Natural killer cell (primary cell): Measurements from ENCODE around the gene GPC4. TPM values are rescaled to one million over a fixed set of nuclear protein-coding genes. Genes with fewer than 3 reads are reported as not detected.

Source experiments
- ATAC-seq, 3 donors: fragments of 150-1000 bp in 2 of 3; fragments of 200-7000 bp in 1 of 3; cut with Tn5 transposase; 1 replicate in 1 of 3; 2 replicates in 2 of 3; pipeline ENCODE4 v1.10.0; 2021; ENCODE audit warnings: mild to moderate bottlenecking in 2 of 3, moderate library complexity in 2 of 3
- DNase-seq, 2 donors: peaks; one replicate each; pipeline versions ENCODE4 v3.0.0 to v3.0.0-alpha.2; 2013 to 2021; ENCODE audit warnings: mixed read lengths in 1 of 2
- H3K27ac ChIP-seq: one replicate; pipeline ENCODE4 v1.5.1; 2013; ENCODE audit warnings: mild to moderate bottlenecking, low read length
- H3K27me3 ChIP-seq: one replicate; pipeline ENCODE4 v1.6.1; 2013; ENCODE audit warnings: low read length; ENCODE audit not compliant: control insufficient read depth, insufficient read depth
- H3K36me3 ChIP-seq: one replicate; pipeline ENCODE4 v1.6.1; 2013; ENCODE audit warnings: low read length; ENCODE audit not compliant: control insufficient read depth, insufficient read depth
- H3K4me1 ChIP-seq: one replicate; pipeline ENCODE4 v1.6.1; 2013; ENCODE audit warnings: low read length; ENCODE audit not compliant: control insufficient read depth, insufficient read depth
- H3K4me3 ChIP-seq: one replicate; pipeline ENCODE4 v1.5.1; 2013; ENCODE audit warnings: low read length
- H3K9me3 ChIP-seq: one replicate; pipeline ENCODE4 v1.6.1; 2013; ENCODE audit warnings: low read length; ENCODE audit not compliant: control insufficient read depth, insufficient read depth
- H3K27ac Mint-ChIP-seq, 2 donors: one replicate each; pipeline ENCODE4 v1.8.0; 2022; ENCODE audit warnings: mild to moderate bottlenecking in 2 of 2, mixed read lengths in 2 of 2, moderate library complexity in 1 of 2
- H3K27me3 Mint-ChIP-seq, 2 donors: one replicate each; pipeline ENCODE4 v1.8.0; 2022; ENCODE audit warnings: low read depth in 2 of 2, mixed read lengths in 2 of 2
- H3K36me3 Mint-ChIP-seq: one replicate; pipeline ENCODE4 v1.8.0; 2022; ENCODE audit warnings: mixed read lengths
- H3K4me1 Mint-ChIP-seq, 2 donors: one replicate each; pipeline ENCODE4 v1.8.0; 2022; ENCODE audit warnings: mixed read lengths in 2 of 2
- H3K4me3 Mint-ChIP-seq: one replicate; pipeline ENCODE4 v1.8.0; 2022; ENCODE audit warnings: mild to moderate bottlenecking, moderate library complexity, mixed read lengths
- H3K9me3 Mint-ChIP-seq, 2 donors: one replicate each; pipeline ENCODE4 v1.8.0; 2022; ENCODE audit warnings: mixed read lengths in 2 of 2
- CTCF ChIP-seq: fragments of 200-600 bp; IDR thresholded peaks from one replicate; pipeline ENCODE4 v1.8.0; 2022; ENCODE audit warnings: antibody characterized with exemption
- WGBS: methylation state at CpG from one replicate; pipeline ENCODE4 v1.1.7; 2013; ENCODE audit warnings: missing lambda C conversion rate; ENCODE audit not compliant: insufficient coverage; 5-methylcytosine and 5-hydroxymethylcytosine counted together
- intact Hi-C: fragments of 100-400 bp; cut with micrococcal nuclease; formaldehyde crosslinking; loops from one replicate; pipeline ENCODE4 v1.14.2; 2022
- total RNA-seq, 4 donors: library from RNA; stranded (reverse); fragments of 120-200 nt in 1 of 4; gene quantifications; one replicate each; pipeline versions ENCODE4 v1.2.3 to v1.2.4, GENCODE V29; 2013 to 2022

Gene GPC4
- total RNA-seq, 3 donors from 2014 or later (not counting 1 experiment from before 2014, with no cell fraction given): 0.08 TPM; not detected in 2

- Histone ChIP-seq H3K36me3 (no peaks in the 10 kb centered on the region), H3K27me3 (no peaks in the 10 kb centered on the region), H3K4me3 (no peak overlapping the region), H3K9me3 (no peaks in the 10 kb centered on the region), H3K27ac (no peak overlapping the region), H3K4me1 (no peaks in the 10 kb centered on the region)
- ATAC-seq (no peak), DNase-seq (no peak)
- Mint-ChIP-seq H3K9me3 (no peaks in the 10 kb centered on the region), H3K27me3 (peaks cover 3 to 8% of the 10 kb centered on the region in 2 donors), H3K36me3 (no peaks in the 10 kb centered on the region), H3K4me1 (no peaks in the 10 kb centered on the region), H3K27ac (no peak overlapping the region), H3K4me3 (no peak overlapping the region)
- TF ChIP-seq CTCF: no peak
- 69% methylated on average over 6 of the region's 6 CpGs for WGBS
- intact Hi-C loops: no loop called here
These were observed 30.8 kb downstream of the GPC4 start for GRCh38 chrX:133384454-133384853.

- Mint-ChIP-seq H3K4me1 (no peaks in the 10 kb centered on the region), H3K27me3 (peaks cover 0 to 18% of the 10 kb centered on the region in 2 donors), H3K27ac (no peak overlapping the region), H3K36me3 (no peaks in the 10 kb centered on the region), H3K9me3 (no peaks in the 10 kb centered on the region), H3K4me3 (no peak overlapping the region)
- no peaks in the 10 kb centered on the region for H3K4me1 ChIP-seq
- WGBS: 88% methylated on average over 9 of the region's 10 CpGs
- DNase-seq: no peak
- no peaks in the 10 kb centered on the region for H3K27me3 ChIP-seq
- no peak overlapping the region for H3K27ac ChIP-seq
- no peaks in the 10 kb centered on the region for H3K36me3 ChIP-seq
- intact Hi-C loops: no loop called here
- H3K4me3 ChIP-seq: no peak overlapping the region
- no peak for TF ChIP-seq CTCF
- H3K9me3 ChIP-seq: no peaks in the 10 kb centered on the region
- no peak for ATAC-seq
These were observed 34.3 kb downstream of the GPC4 start for GRCh38 chrX:133380711-133381619.

- Histone ChIP-seq H3K27ac (no peak overlapping the region), H3K27me3 (no peaks in the 10 kb centered on the region), H3K9me3 (no peaks in the 10 kb centered on the region), H3K4me3 (no peak overlapping the region), H3K4me1 (no peaks in the 10 kb centered on the region), H3K36me3 (no peaks in the 10 kb centered on the region)
- no peak overlapping the region for H3K4me3 Mint-ChIP-seq
- WGBS: 90% methylated on average over 3 of the region's 3 CpGs
- TF ChIP-seq CTCF: no peak
- H3K9me3 Mint-ChIP-seq: no peaks in the 10 kb centered on the region
- ATAC-seq (no peak), DNase-seq (no peak)
- H3K27ac Mint-ChIP-seq: no peak overlapping the region
- no peaks in the 10 kb centered on the region for H3K36me3 Mint-ChIP-seq
- H3K4me1 Mint-ChIP-seq: no peaks in the 10 kb centered on the region
- intact Hi-C loops: no loop called here
- peaks cover 3 to 29% of the 10 kb centered on the region in 2 donors for H3K27me3 Mint-ChIP-seq
These were observed 38.9 kb downstream of the GPC4 start for GRCh38 chrX:133376422-133376821.
